ENCODE results near the gene KIFC3.
"Not testable (repeated sequence)": the region's sequence is repeated elsewhere in the genome, so short reads cannot be mapped to it uniquely, and the experiment has no call there.

- not testable (repeated sequence) for TF ChIP-seq CTCF, POLR2AphosphoS5 (IDR thresholded peaks at IDR 0.05)
These were observed 19.7 kb downstream of the KIFC3 start for GRCh38 chr16:57782607-57783055.
